GM12892 (cell line): Measurements from ENCODE around the gene LEMD2.

Experiments used
- POLR2A ChIP-seq: IDR thresholded peaks from 2 replicates; pipeline ENCODE4 v1.6.1; 2011; ENCODE audit warnings: low read depth, low read length, control low read depth
- POLR2AphosphoS5 ChIP-seq: IDR thresholded peaks from 2 replicates; pipeline ENCODE4 v1.6.1; 2011; ENCODE audit warnings: low read depth, low read length, control low read depth
- TAF1 ChIP-seq: IDR thresholded peaks from 2 replicates; pipeline ENCODE4 v1.6.1; 2011; ENCODE audit warnings: low read depth, mild to moderate bottlenecking, control low read depth, low read length, borderline replicate concordance

DNA sequence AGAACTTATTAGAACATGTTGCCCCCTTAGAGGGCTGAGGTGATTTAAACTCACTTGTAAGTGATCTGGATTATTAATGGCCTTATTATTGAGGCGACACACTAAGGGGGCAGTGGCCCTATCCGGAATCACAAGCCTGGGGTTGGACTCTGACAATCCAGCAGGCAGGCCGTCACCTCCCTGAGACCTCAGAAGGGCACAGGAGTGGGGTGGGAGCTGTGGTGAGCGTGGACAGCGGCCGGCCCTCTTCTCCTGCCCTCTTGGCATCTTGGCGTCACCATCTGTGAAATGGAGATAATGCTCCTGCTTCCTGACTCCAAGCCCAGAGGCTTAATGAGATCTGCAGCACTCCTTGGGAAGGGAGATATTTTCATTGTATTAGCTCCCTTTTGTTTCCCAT lies 61.8 kb downstream of the LEMD2 start:
- TF ChIP-seq POLR2A (no peak), POLR2AphosphoS5 (no peak), TAF1 (no peak)
